C4-2B (cell line): ENCODE measurements around the gene RPS6KL1.

Experiments used
- H3K27ac ChIP-seq: fragments of 450-650 bp; 2 replicates; pipeline ENCODE4 v1.5.1; 2017
- CTCF ChIP-seq: fragments of 450-650 bp; conservative IDR thresholded peaks from 2 replicates; pipeline ENCODE4 v1.5.1; 2017; ENCODE audit warnings: mild to moderate bottlenecking
- ZFX ChIP-seq: fragments of 450-650 bp; IDR thresholded peaks from 2 replicates; pipeline ENCODE4 v1.6.1; 2017

RPS6KL1 gene

GRCh38 chr14:74875941-74876913 lies 46.8 kb downstream of the RPS6KL1 start, which contains the start of gene PROX2:
Gene PROX2 (minus strand): TSS chr14:74876145. CDS start chr14:74863834, 12,311 bp downstream.
- TF ChIP-seq CTCF (no peak), ZFX (no peak)
- H3K27ac ChIP-seq: no peak within 1 kb of the TSS

DNA sequence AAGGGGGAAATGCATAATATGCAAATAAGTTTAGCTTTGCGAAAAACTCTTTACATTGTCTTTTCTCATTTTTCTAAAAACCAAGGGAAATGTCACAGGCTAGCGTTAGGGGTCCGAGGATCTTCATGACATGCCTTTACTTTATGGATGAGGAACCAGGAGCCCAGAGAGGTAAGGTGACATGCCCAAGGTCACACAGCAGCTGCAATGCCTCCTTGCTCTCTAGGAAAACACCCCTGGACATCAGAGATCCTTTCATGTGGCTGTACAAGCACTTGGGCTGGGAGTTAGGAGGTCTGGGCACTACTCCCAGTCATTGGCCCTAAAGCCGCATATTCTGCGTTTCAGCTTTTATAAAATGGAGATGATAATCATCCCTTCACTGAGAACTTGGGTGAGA lies 47.9 kb downstream of the RPS6KL1 start:
- TF ChIP-seq ZFX (no peak), CTCF (no peak)

GRCh38 chr14:74871819-74872218 lies 51.2 kb downstream of the RPS6KL1 start:
- TF ChIP-seq CTCF: no peak
- TF ChIP-seq ZFX: no peak

More for the DNA sequence above, 47.9 kb downstream of the RPS6KL1 start:
- no peak overlapping the region for H3K27ac ChIP-seq

GRCh38 chr14:74868739-74869138 lies 54.3 kb downstream of the RPS6KL1 start:
- no peak for TF ChIP-seq CTCF
- no peak for TF ChIP-seq ZFX
- no peak overlapping the region for H3K27ac ChIP-seq

More at GRCh38 chr14:74871819-74872218, 51.2 kb downstream of the RPS6KL1 start:
- no peak overlapping the region for H3K27ac ChIP-seq

- H3K27ac ChIP-seq: no peak overlapping the region
- no peak for TF ChIP-seq ZFX
- TF ChIP-seq CTCF: no peak
These were observed 55.4 kb downstream of the RPS6KL1 start for GRCh38 chr14:74867673-74868072.

- H3K27ac ChIP-seq: no peak overlapping the region
- no peak for TF ChIP-seq ZFX
- no peak for TF ChIP-seq CTCF
These were observed 56.2 kb downstream of the RPS6KL1 start for GRCh38 chr14:74866708-74867389.

DNA sequence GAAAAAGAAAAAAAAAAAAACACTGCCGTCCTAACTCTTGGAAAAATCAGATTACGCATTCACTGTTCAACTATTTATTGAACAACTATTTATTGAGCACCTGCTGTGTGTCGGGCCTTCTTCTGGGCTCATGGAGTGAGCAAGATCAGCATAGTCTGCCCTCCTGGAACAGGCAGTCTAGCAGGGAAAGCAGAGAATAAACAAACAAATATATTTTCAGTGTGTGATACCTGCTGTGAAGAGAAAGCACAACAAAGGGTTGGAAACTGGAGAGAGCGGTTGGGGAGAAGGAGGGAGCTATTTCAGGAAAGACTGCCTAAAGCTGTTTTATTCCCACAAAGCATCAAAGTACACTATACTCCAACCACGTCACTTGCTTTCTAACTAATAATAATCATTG lies 57.9 kb downstream of the RPS6KL1 start:
- TF ChIP-seq ZFX (no peak), CTCF (no peak)

More for the DNA sequence above, 57.9 kb downstream of the RPS6KL1 start:
- H3K27ac ChIP-seq: no peak overlapping the region
